ENCODE data around the gene HOXC6. TPM values are rescaled to one million over a fixed set of nuclear protein-coding genes. Genes with fewer than 3 reads are reported as not detected.

Gene HOXC6
- total and polyA plus RNA-seq, 9 of the 15 experiments (the other 6 are each of a cell fraction or from before 2014, with no cell fraction given): 0.06 to 4.0 (median 1.4) TPM

DNA sequence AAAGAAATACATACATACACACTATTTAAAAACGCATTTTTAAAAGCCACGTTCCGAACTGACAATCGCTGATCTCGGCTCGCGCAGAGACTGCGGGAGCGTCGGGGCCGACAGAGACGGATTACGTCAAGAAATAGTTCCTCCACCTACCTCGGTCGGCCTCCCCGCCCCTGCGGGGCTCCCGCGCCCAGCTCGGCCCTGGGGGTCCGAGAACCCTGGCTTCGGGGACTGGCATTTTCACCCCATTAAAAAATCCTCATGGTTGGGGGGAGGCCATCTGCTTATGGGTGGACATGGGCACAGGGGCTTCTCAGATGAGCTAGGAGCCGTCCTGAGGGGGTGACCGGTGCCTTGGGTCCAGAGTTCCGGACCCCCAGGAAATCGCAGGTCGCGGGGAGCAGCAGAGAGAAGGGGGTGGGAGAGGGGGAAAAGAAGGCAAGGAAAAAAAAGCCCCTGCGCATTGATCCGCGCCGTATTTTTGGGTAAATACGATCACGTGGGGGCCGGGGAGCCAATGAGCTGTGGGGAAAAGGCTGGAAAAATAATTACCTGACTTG, 28.6 kb upstream of the HOXC6 start (continued):
- TF ChIP-seq TFAM (CRISPR knock-in tag; conservative IDR thresholded peaks at IDR 0.05): no peak
- no peak for TF ChIP-seq HDAC1 (IDR thresholded peaks at IDR 0.05)
- TF ChIP-seq MEF2A (IDR thresholded peaks at IDR 0.05; ENCODE audit: control insufficient read depth, low read depth, low read length): no peak
- TF ChIP-seq NFE2 (IDR thresholded peaks at IDR 0.05; ENCODE audit: low read depth): no peak
- peak; percentile 29; the same call in 1 of the 2 replicates for TF ChIP-seq MTA1 (IDR thresholded peaks at IDR 0.05; ENCODE audit: borderline replicate concordance)
- TF ChIP-seq SNRNP70 (optimal IDR thresholded peaks at IDR 0.05; ENCODE audit: low read depth, low read length): no peak
- TF ChIP-seq, protein P1, sequence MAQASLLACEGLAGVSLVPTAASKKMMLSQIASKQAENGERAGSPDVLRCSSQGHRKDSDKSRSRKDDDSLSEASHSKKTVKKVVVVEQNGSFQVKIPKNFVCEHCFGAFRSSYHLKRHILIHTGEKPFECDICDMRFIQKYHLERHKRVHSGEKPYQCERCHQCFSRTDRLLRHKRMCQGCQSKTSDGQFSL (CRISPR knock-in tag; IDR thresholded peaks at IDR 0.05): no peak
- TF ChIP-seq, protein P1 (tag; IDR thresholded peaks at IDR 0.05): no peak
- TF ChIP-seq SMAD4 (CRISPR knock-in tag; conservative IDR thresholded peaks at IDR 0.05): no peak; the same call in 1 of the 2 replicates
- TF ChIP-seq HDGF (IDR thresholded peaks at IDR 0.05): no peak
- no peak for TF ChIP-seq SMARCA4 (IDR thresholded peaks at IDR 0.05)
- peak; percentile 84 for TF ChIP-seq CREM (IDR thresholded peaks at IDR 0.05; ENCODE audit: low read depth)
- no peak for TF ChIP-seq NUFIP1 (IDR thresholded peaks at IDR 0.05; ENCODE audit: partially characterized antibody)
- TF ChIP-seq ZNF707 (CRISPR knock-in tag; conservative IDR thresholded peaks at IDR 0.05): no peak
- no peak for TF ChIP-seq ATF1 (CRISPR knock-in tag; IDR thresholded peaks at IDR 0.05)
- TF ChIP-seq ATF1 (tag; IDR thresholded peaks at IDR 0.05): peak; percentile 92
- no peak for TF ChIP-seq TAF7 (tag; IDR thresholded peaks at IDR 0.05)
- no peak for TF ChIP-seq RFX7 (CRISPR knock-in tag; IDR thresholded peaks at IDR 0.05)
- TF ChIP-seq, protein P2, sequence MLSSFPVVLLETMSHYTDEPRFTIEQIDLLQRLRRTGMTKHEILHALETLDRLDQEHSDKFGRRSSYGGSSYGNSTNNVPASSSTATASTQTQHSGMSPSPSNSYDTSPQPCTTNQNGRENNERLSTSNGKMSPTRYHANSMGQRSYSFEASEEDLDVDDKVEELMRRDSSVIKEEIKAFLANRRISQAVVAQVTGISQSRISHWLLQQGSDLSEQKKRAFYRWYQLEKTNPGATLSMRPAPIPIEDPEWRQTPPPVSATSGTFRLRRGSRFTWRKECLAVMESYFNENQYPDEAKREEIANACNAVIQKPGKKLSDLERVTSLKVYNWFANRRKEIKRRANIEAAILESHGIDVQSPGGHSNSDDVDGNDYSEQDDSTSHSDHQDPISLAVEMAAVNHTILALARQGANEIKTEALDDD (IDR thresholded peaks at IDR 0.05): no peak
- no peak for TF ChIP-seq ZNF212 (CRISPR knock-in tag; IDR thresholded peaks at IDR 0.05)
- TF ChIP-seq KDM5B (IDR thresholded peaks at IDR 0.05; ENCODE audit: insufficient replicate concordance, low read depth, low read length): peak; percentile 0
- TF ChIP-seq, protein P3, sequence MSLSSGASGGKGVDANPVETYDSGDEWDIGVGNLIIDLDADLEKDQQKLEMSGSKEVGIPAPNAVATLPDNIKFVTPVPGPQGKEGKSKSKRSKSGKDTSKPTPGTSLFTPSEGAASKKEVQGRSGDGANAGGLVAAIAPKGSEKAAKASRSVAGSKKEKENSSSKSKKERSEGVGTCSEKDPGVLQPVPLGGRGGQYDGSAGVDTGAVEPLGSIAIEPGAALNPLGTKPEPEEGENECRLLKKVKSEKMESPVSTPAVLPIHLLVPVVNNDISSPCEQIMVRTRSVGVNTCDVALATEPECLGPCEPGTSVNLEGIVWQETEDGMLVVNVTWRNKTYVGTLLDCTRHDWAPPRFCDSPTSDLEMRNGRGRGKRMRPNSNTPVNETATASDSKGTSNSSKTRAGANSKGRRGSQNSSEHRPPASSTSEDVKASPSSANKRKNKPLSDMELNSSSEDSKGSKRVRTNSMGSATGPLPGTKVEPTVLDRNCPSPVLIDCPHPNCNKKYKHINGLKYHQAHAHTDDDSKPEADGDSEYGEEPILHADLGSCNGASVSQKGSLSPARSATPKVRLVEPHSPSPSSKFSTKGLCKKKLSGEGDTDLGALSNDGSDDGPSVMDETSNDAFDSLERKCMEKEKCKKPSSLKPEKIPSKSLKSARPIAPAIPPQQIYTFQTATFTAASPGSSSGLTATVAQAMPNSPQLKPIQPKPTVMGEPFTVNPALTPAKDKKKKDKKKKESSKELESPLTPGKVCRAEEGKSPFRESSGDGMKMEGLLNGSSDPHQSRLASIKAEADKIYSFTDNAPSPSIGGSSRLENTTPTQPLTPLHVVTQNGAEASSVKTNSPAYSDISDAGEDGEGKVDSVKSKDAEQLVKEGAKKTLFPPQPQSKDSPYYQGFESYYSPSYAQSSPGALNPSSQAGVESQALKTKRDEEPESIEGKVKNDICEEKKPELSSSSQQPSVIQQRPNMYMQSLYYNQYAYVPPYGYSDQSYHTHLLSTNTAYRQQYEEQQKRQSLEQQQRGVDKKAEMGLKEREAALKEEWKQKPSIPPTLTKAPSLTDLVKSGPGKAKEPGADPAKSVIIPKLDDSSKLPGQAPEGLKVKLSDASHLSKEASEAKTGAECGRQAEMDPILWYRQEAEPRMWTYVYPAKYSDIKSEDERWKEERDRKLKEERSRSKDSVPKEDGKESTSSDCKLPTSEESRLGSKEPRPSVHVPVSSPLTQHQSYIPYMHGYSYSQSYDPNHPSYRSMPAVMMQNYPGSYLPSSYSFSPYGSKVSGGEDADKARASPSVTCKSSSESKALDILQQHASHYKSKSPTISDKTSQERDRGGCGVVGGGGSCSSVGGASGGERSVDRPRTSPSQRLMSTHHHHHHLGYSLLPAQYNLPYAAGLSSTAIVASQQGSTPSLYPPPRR (CRISPR knock-in tag; IDR thresholded peaks at IDR 0.05; ENCODE audit: borderline replicate concordance): no peak
- TF ChIP-seq MCM7 (IDR thresholded peaks at IDR 0.05): no peak
- no peak for TF ChIP-seq NR3C1 (CRISPR knock-in tag; IDR thresholded peaks at IDR 0.05)
- no peak for TF ChIP-seq TARDBP (IDR thresholded peaks at IDR 0.05)
- no peak for TF ChIP-seq ZSCAN29 (IDR thresholded peaks at IDR 0.05)
- no peak for TF ChIP-seq ELF1 (tag; IDR thresholded peaks at IDR 0.05)
- no peak for TF ChIP-seq ZNF77 (CRISPR knock-in tag; IDR thresholded peaks at IDR 0.05)
